BE2C (cell line): ENCODE data around the gene PHOSPHO1.

Experiments used
- DNase-seq: peaks from one replicate; pipeline ENCODE4 v3.0.0-alpha.2; 2020
- H3K27me3 ChIP-seq: fragments of 250-450 bp; sonication (Bioruptor Pico); 2 replicates; pipeline ENCODE4 v1.5.1; 2020; ENCODE audit warnings: mild to moderate bottlenecking
- H3K36me3 ChIP-seq: fragments of 250-450 bp; sonication (Bioruptor Pico); 2 replicates; pipeline ENCODE4 v1.5.1; 2020; ENCODE audit warnings: mild to moderate bottlenecking
- H3K4me1 ChIP-seq: fragments of 250-450 bp; sonication (Bioruptor Pico); 2 replicates; pipeline ENCODE4 v1.5.1; 2020
- H3K4me3 ChIP-seq: 2 replicates; pipeline ENCODE4 v1.5.1; 2011; ENCODE audit warnings: low read depth, low read length
- H3K9me3 ChIP-seq: fragments of 250-450 bp; sonication (Bioruptor Pico); 2 replicates; pipeline ENCODE4 v1.5.1; 2020
- CTCF ChIP-seq: IDR thresholded peaks from 2 replicates; pipeline ENCODE4 v1.5.1; 2012; ENCODE audit warnings: mild to moderate bottlenecking, low read depth, low read length

Gene PHOSPHO1

GRCh38 chr17:49198211-49198610 is 32.4 kb downstream of the PHOSPHO1 start:
- peaks cover 20% of the 10 kb centered on the region for H3K27me3 ChIP-seq
- H3K9me3 ChIP-seq = no peaks in the 10 kb centered on the region
- DNase-seq = no peak
- no peaks in the 10 kb centered on the region for H3K4me1 ChIP-seq
- H3K4me3 ChIP-seq = no peak overlapping the region
- no peaks in the 10 kb centered on the region for H3K36me3 ChIP-seq
- no peak for TF ChIP-seq CTCF

GRCh38 chr17:49197346-49197998 is 33.1 kb downstream of the PHOSPHO1 start:
- no peak for DNase-seq
- Histone ChIP-seq H3K27me3 (peaks cover 12% of the 10 kb centered on the region), H3K36me3 (no peaks in the 10 kb centered on the region), H3K4me3 (no peak overlapping the region), H3K9me3 (no peaks in the 10 kb centered on the region), H3K4me1 (no peaks in the 10 kb centered on the region)
- no peak for TF ChIP-seq CTCF

- no peaks in the 10 kb centered on the region for H3K9me3 ChIP-seq
- H3K36me3 ChIP-seq = no peaks in the 10 kb centered on the region
- H3K4me1 ChIP-seq = no peaks in the 10 kb centered on the region
- H3K4me3 ChIP-seq = no peak overlapping the region
- H3K27me3 ChIP-seq = peaks cover 5% of the 10 kb centered on the region; the same call in 1 of the 2 replicates
- TF ChIP-seq CTCF = no peak
- no peak for DNase-seq
Measured at GRCh38 chr17:49196520-49196919, 34.1 kb downstream of the PHOSPHO1 start.

- no peak for DNase-seq
- Histone ChIP-seq H3K27me3 (peaks cover 5% of the 10 kb centered on the region; the same call in 1 of the 2 replicates), H3K36me3 (no peaks in the 10 kb centered on the region), H3K4me1 (no peaks in the 10 kb centered on the region), H3K4me3 (no peak overlapping the region), H3K9me3 (no peaks in the 10 kb centered on the region)
- no peak for TF ChIP-seq CTCF
Measured at GRCh38 chr17:49195751-49196150, 34.8 kb downstream of the PHOSPHO1 start.

- Histone ChIP-seq H3K4me1 (no peaks in the 10 kb centered on the region), H3K27me3 (no peaks in the 10 kb centered on the region), H3K9me3 (no peaks in the 10 kb centered on the region), H3K36me3 (no peaks in the 10 kb centered on the region), H3K4me3 (peak overlapping the region; percentile 80)
- DNase-seq = no peak
- no peak for TF ChIP-seq CTCF
Measured at GRCh38 chr17:49194297-49194607, 36.3 kb downstream of the PHOSPHO1 start.

GRCh38 chr17:49193513-49194296 is 36.9 kb downstream of the PHOSPHO1 start:
- Histone ChIP-seq H3K4me3 (peak overlapping the region; percentile 80), H3K36me3 (no peaks in the 10 kb centered on the region), H3K27me3 (no peaks in the 10 kb centered on the region), H3K9me3 (no peaks in the 10 kb centered on the region), H3K4me1 (no peaks in the 10 kb centered on the region)
- TF ChIP-seq CTCF = no peak
- peak; percentile 49 for DNase-seq
